Renal pelvis (tissue), 4 donors: ENCODE data around the gene PEX7. TPM values are rescaled to one million over a fixed set of nuclear protein-coding genes. Genes with fewer than 3 reads are reported as not detected.
"Not testable (repeated sequence)": the region's sequence is repeated elsewhere in the genome, so short reads cannot be mapped to it uniquely, and the experiment has no call there.

Experiments
- DNase-seq: peaks from one replicate; pipeline ENCODE4 v3.0.0-alpha.2; 2013
- polyA plus RNA-seq, 3 donors: library from polyadenylated mRNA; unstranded; fragments of 120-200 nt; gene quantifications; one replicate each; pipeline ENCODE4 v1.2.1, GENCODE V29; 2013; ENCODE audit not compliant: insufficient read length in 3 of 3

PEX7 gene
- polyA plus RNA-seq, 3 donors: 10.6 to 14.2 (median 11.2) TPM

DNA sequence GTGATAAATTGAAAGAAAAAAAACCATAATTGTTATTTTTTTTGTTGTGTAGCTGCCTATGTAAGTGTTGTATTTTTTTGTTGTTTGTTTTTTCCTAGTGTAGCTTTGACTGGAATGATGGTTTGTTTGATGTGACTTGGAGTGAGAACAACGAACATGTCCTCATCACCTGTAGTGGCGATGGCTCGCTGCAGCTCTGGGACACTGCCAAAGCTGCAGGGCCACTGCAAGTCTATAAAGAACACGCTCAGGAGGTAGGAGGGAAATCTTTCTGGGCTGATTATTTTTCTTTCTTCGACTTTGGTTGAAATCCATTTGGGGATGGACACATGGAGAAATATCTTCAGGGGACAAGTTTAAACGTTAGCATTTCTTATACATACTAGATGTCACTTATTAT lies 3.8 kb downstream of the PEX7 start:
- no peak for DNase-seq

DNA sequence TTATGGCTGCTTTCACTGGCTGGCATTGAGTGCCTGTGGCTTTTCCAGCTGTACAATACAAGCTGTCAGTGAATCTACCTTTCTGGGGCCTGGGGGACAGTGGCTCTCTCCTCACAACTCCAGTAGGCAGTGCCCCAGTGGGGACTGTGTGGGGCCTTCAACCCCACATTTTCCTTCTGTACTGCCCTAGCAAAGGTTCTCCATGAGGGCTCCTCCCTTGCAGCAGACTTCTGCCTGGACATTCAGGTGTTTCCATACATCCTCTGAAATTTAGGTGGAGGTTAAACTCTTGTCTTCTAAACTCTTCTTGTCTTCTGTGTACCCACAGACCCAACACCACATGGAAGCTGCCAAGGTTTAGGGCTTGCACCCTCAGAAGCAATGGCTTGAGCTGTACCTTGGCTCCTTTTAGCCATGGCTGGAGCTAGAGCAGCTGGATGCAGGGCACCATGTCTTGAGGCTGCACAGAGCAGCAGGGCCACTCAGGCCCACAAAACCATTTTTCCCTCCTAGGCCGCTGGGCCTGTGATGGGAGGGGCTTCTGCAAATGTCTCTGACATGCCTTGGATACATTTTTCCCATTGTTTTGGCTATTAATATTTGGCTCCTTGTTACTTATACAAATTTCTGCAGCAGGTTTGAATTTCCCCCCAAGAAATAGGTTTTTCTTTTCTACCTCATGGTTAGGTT lies 9.6 kb downstream of the PEX7 start:
- DNase-seq: no peak

DNA sequence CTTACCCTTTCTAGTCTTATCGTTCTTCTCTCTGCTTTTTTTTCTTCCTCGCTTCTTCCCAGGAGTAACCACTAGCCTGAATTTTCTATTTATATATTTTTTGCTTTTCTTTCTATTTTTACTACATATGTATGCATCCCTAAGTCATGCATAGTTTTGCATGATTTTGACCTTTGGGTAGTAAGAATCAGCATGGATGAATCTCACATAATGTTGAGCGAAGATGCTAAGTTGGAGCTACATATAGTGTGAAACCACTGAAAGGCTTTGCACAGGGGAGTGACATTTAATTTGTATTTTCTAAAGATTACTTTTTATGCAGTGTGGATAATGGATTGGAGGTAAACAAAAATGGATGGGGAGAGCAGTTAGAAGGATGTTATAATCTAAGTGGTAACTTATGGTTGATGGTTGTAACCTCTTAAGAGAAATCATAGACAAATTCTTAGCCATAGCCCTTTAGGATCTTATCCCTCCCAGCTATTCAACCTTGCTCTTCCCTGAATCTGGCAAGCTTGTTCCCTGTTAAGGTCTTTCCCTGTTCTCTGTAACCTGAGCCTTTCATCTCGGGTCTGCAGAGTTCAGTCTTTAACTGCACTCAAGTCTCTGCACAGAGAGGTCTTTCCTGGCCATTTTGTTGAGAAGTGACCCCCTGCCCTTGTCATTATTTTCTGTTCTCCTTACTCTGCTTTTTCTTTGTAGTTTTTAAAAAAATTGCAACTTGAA lies 18.0 kb downstream of the PEX7 start:
- DNase-seq: no peak

DNA sequence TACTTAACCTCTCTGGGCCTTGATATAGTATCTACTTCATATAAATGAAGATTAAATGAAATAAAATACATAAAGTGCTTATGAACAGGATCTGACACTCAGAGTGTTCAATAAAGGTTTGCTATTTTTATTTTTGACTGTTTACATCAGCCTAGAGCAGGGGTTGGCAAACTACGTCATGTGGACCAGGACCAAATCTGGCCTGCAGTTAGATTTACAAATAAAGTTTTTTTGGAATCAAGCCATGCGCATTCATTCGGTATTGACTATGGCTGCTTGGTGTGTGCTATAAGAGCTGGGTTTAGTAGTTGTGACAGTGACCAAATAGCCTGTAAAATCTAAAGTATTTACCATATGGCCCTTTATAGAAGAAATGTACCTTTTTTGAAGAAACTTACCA lies 20.8 kb downstream of the PEX7 start:
- DNase-seq: no peak

DNA sequence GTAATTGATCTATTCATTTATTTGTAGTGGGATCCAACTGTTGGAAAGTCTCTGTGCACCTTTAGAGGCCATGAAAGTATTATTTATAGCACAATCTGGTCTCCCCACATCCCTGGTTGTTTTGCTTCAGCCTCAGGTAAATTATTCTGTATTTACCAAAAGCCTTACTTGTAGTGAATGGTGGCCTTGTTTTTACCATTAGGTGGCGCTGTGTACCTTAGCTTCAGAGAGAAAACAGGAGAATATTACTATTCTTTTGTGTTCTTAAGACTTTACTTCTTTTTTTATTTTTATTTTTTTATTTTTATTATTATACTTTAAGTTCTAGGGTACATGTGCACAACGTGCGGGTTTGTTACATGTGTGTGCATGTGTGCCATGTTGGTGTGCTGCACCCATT lies 23.7 kb downstream of the PEX7 start:
- peak; percentile 34 for DNase-seq

DNA sequence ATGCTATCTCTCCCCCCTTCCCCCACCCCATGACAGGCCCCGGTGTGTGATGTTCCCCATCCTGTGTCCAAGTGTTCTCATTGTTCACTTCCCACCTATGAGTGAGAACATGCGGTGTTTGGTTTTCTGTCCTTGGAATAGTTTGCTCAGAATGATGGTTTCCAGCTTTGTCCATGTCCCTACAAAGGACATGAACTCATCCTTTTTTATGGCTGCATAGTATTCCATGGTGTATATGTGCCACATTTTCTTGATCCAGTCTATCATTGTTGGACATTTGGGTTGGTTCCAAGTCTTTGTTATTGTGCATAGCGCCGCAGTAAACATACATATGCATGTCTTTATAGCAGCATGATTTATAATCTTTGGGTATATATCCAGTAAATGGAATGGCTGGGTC lies 24.1 kb downstream of the PEX7 start:
- DNase-seq: not testable (repeated sequence)

DNA sequence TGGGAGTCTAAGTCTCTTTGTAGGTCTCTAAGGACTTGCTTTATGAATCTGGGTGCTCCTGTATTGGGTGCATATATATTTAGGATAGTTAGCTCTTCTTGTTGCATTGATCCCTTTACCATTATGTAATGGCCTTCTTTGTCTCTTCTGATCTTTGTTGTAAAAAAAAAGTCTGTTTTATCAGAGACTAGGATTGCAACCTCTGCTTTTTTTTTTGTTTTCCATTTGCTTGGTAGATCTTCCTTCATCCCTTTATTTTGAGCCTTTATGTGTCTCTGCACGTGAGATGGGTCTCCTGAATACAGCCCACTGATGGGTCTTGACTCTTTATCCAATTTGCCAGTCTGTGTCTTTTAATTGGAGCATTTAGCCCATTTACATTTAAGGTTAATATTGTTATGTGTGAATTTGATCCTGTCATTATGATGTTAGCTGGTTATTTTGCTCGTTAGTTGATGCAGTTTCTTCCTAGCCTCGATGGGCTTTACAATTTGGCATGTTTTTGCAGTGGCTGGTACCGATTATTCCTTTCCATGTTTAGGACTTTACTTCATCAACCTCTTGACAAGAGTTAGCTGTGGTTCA lies 27.7 kb downstream of the PEX7 start:
- not testable (repeated sequence) for DNase-seq

DNA sequence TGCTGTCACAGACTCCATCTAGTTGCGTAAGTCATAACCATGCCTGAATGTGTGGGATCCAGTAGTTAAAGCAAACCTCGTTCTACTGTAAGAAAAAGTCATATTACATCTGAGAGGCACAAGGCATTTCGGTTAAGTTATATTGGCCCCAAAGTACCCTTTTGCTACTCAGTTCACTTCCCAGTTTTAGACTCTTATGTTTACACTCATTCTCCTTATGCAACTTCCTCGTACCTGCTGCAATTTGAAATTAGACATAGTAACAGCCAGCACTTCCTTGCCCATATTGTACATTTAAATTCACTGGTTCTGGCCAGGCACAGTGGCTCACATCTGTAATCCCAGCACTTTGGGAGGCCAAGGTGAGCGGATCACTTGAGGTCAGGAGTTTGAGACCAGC lies 37.0 kb downstream of the PEX7 start:
- no peak for DNase-seq

DNA sequence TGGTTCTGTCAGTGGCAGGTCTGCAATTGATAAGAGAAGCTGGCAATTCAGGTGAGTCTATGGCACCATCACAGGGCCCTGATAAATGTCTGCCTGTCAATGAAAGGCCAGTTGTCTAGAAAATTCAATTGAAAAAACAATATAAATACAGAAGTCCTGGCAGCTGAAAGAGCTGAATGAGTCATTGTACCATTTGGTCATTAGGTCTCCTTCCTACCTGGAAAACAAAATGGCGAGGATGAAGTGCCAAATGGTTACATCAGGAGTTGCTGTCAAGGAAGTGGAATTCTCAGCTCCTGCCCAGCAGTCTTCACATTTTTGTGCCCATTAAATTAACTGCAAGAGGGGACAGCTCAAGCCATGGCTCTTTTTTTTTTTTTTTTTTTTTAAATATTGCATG lies 37.7 kb downstream of the PEX7 start:
- no peak for DNase-seq

DNA sequence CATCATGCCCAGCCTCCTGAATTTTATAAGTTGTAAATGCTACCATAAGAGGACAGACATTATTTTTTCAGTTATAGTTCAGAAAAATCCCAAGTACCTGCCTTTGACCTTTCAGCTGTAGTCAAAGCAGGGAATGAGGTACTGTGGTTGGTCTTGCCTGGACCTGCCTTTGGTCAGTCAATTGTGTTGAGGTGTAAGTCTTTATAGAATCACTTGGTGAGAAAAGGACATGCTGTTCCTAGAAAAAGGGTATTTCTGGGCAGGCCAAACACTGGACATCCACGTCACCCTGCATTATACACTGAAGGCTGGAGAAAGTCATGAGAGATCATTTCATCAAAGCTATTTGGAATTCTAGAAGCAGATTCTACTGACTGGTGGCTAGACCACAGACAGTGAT lies 40.3 kb downstream of the PEX7 start:
- no peak for DNase-seq

DNA sequence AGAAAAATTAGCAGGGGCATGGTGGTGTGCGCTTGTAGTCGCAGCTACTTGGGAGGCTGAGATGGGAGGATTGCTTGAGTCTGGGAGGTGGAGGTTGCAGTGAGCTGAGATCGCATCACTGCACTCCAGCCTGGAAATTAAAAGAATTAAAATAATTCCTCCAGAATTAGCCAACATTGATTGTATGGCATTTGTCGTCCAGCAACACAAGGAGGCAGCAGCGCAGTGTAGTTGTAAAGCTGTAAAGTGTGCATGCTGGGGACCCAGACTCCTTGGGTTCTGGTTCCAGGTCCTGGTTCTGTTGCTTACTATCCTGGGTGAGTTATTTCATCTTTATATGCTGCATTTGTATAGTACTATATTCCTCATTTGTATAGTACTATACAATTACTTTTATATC lies 41.4 kb downstream of the PEX7 start:
- no peak for DNase-seq

DNA sequence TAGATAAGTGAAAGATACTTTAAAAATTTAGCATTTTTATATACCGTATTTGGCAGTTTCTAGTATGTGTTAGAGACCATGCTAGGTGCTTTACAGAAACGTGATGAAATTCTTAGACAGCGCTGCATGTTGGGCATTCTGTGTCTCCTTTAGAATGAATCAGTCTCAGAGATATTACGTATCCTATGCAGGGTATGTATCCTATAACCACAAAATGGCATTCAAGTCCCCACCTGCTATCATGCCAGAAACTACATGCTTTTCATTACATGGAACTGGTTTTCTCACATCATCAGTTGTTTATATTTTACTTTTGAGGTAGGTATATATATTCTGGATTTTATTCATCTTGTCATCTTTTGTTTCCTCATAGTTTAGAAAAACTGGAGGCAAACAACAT lies 42.3 kb downstream of the PEX7 start:
- DNase-seq: no peak

DNA sequence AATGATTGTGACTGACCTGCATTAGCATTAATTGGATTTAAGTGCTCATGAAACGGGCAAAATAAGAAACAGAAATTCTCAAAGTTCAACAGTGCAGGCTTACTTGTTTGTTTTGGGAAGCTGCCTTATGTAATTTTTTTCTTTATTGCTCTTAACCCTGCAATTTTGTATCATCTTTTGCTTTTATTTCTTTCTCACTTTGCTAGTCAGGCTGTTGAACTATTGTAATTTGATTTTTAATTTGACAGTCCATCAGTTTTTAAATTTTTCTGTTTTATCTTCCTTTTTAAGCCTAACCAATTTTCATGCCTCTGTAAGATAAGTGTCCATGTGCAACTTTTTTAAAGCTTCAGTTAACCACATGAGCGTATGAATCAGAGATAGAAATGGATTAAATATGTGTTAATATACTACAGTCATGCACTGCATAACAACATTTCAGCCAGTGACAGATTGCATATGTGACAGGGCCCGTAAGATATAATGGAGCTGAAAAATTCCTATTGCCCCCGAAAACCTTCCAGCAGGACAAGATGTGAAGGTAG lies 44.6 kb downstream of the PEX7 start:
- DNase-seq: peak; percentile 7

DNA sequence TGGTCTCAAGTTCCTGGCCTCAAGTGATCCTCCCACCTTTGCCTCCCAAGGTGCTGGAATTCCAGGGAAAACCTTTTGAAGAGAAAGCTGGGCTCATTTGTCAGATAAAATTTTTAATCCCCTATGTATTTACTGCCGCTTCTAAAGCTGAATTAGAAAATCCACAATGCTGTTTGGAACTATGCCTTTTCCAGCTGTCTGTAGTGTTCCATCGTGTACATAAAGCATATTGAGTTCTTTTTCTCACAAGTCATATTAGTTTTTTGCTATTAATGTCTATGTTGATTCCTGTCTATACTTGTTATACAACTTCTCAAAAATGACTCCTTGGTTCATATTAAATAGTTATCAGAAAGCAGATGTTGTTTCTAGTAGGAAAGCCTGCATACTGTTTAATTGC lies 47.1 kb downstream of the PEX7 start:
- no peak for DNase-seq

DNA sequence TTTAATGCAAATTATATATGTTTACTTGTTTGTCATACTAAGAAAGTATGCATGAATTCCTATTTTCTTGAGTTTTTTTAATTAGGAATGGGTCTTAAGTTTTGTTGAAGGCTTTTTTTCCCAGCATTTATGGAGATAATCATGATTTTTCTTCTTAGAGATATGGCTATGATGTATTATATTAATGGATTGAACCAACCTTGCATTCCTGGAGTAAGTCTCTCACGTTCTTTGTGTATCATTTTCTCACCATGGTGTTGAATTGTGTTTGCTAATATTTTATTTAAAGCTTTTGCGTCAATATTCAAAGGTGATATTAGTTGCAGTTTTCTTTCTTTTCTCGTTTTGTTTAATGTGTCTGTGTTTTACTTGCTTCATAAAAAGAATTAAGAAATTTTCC lies 51.4 kb downstream of the PEX7 start:
- no peak for DNase-seq

DNA sequence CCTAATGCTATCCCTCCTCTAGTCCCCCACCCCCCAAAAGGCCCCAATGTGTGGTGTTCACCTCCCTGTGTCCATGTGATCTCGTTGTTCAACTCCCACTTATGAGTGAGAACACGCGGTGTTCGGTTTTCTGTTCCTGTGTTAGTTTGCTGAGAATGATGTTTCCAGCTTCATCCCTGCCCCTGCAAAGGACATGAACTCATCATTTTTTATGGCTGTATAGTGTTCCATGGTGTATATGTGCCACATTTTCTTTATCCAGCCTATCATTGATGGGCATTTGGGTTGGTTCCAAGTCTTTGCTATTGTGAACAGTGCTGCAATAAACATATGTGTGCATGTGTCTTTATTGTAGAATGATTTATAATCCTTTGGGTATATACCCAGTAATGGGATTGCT lies 54.1 kb downstream of the PEX7 start:
- not testable (repeated sequence) for DNase-seq

DNA sequence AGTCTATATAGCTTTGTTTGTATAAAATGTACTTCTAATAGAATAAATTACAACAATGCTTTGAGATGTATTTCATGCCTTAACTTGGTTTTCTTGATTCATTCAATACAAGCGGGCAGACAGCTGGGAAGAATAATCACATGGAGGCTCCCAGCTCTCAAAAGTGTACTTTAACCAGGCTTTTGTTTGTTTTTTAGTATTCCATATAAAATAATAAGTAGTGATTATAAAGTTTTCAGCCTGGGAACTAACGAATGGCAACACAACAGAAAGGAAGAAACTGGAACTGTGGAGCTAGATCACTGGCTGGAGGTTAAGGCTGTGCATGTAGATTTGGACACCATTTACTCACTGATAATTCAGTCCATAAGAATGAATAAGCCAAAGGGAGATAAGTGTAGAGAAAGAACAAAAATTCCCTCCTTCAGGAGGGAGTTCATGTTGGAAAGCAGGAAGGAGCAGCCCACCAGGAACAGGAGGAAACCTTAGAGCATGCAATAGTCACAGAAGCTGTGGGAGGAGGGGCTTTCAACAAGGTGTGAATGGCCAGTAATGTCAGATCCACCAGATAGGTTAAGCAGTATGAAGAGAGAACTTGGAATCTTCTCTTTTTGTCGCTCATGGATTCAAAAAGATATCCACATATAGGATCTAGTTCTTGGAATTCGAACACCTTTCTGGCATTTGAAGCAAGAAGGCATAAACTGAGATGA lies 58.5 kb downstream of the PEX7 start:
- no peak for DNase-seq

DNA sequence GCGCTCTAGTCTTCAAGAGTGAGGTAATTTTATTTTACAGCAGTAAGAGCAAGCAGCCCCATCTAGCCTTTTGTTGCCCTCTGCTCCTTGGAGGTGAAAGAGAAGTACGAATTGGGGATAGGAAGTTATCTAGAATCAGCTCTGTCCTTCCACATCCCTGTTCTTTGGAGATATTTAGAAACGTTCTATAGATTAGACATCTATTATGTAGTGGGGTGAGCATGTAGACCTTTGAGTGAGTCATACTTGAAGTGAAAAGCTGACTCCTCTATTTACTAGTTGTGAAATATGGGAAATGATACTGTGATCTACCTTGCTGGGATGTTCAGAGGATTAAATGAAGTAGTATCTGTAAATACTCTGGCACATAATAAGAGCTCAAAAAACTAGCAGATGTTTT lies 63.7 kb downstream of the PEX7 start:
- no peak for DNase-seq

DNA sequence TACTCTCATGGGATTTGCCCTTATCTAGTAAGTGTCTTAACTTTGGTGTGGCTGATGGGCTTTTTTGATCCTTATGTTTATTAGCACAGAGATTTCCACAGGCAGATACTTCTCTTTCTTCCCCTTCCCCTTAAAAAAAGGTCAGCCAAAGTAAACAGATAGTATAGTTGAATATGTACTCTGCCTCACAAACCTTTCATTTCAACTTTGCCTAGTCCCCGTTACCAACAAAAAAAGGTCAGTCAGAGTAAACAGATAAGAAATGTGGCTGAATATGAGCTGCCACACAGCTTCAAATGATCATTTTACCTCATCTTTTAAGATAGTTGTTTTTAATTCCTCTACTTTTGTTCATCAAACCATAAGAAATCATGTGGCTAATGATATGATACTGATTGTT lies 65.6 kb downstream of the PEX7 start:
- DNase-seq: no peak

DNA sequence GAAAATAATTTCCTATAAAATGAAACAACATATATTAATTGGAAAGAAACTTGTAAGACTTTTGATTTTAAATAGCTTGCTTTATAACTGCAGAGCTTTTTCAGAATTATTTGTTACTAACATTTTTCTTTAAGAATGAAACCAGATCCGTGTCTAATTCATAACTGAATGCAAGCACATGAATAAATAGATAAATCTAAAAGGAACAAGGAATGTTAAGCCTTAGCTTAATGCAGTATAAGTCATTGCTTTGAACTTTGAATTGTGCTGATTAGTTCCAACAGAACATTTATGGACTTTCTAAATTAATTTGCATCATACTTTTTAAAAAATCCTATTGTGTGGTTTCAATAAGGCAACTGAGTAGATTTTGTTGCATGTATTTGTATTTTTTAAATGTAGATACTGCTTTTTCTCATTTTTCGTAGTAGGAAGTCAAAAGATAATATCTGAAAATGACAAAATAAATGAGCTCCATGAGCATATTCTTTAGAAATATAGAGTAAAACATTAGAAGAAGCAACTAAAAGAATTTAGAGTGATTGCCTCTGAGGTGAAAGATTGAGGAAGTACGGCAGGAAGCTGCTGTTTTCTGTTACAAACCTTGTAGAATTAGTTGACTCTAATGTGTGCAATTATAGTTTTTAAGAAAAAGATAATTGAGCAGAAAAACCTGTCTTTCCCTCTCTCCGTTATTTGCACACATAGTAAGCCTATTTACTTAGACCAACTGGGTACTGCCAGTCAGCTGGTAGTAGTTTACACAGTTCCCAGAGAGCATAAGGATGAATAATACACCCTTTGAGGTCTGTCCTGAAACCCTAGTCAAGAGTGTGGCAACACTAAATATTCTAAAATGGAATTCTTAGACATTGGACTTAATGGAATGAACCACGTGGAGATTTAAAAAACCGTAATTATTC lies 67.1 kb downstream of the PEX7 start:
- no peak for DNase-seq

DNA sequence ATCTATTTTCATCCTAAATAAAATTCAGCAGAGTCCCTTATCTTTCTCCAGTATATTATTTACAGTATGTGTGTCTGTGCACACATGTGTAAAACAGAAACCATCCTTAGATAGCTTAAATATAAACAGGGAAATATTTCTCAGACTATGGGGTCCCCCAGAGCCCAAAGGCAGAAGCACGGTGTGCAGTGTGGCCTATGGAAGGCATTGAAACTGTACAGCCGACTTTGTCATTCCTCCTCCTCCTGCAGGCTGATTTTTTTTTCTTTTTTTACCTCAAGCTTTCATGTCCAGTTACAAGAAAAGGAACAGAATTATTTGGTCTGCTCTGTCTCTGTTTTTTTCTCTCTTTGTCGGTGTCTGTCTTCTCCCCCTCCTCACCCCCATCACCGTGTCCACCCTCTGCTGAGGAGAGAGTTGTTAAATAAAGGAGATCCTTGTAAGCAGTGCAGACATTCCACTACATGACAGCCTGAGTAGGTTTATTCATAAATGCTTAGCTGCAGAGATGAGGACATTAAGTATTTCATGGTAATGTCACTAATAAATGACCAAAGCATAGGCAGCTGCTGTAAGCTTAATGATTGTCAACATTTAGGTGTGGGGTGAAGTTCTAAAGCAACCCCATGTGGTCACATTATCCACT lies 67.9 kb downstream of the PEX7 start:
- no peak for DNase-seq
